Effector CD8-positive, alpha-beta T cell (primary cell): ENCODE measurements around the gene MIAT.
"Not testable (repeated sequence)": the region's sequence is repeated elsewhere in the genome, so short reads cannot be mapped to it uniquely, and the experiment has no call there.

ENCODE experiments used
- DNase-seq: peaks from one replicate; lab custom pipeline; 2025; lab: John Stamatoyannopoulos, UW
- total RNA-seq, 4 experiments: gene quantifications; one replicate each; lab custom pipeline; 2026; lab: John Stamatoyannopoulos, UW

Gene MIAT
- total RNA-seq: 595 to 2,151 (median 1,380) reads per million in 4 experiments

- peak; percentile 45 for DNase-seq
Observed at GRCh38 chr22:26656891-26657851, at the start of gene MIAT. MIAT (plus strand) TSS chr22:26657588.

GRCh38 chr22:26608129-26608528, 49.3 kb upstream of the MIAT start:
- no peak for DNase-seq

GRCh38 chr22:26609287-26609686, 48.1 kb upstream of the MIAT start:
- DNase-seq: no peak

- no peak for DNase-seq
Observed at GRCh38 chr22:26610072-26610958, 47.1 kb upstream of the MIAT start.

- DNase-seq: no peak
Observed at GRCh38 chr22:26610996-26611395, 46.4 kb upstream of the MIAT start.

- no peak for DNase-seq
Observed at GRCh38 chr22:26612652-26613051, 44.7 kb upstream of the MIAT start.

- DNase-seq: not testable (repeated sequence)
Observed at GRCh38 chr22:26613753-26614152, 43.6 kb upstream of the MIAT start.

GRCh38 chr22:26614322-26614721, 43.1 kb upstream of the MIAT start:
- DNase-seq: no peak

GRCh38 chr22:26615149-26615548, 42.2 kb upstream of the MIAT start:
- no peak for DNase-seq

- no peak for DNase-seq
Observed at GRCh38 chr22:26615830-26616435, 41.5 kb upstream of the MIAT start.

GRCh38 chr22:26616650-26617049, 40.7 kb upstream of the MIAT start:
- DNase-seq: no peak

GRCh38 chr22:26617271-26618199, 39.9 kb upstream of the MIAT start, which contains the start of gene CRYBB1:
CRYBB1 (minus strand) TSS chr22:26618027; CDS start chr22:26616319, 1,708 bp downstream.
- DNase-seq: no peak

- no peak for DNase-seq
Observed at GRCh38 chr22:26618455-26618854, 38.9 kb upstream of the MIAT start.

- DNase-seq: no peak
Observed at GRCh38 chr22:26619510-26619909, 37.9 kb upstream of the MIAT start.

- DNase-seq: no peak
Observed at GRCh38 chr22:26620197-26620596, 37.2 kb upstream of the MIAT start.

- no peak for DNase-seq
Observed at GRCh38 chr22:26621663-26622062, 35.7 kb upstream of the MIAT start, which contains the start of gene CRYBA4. CRYBA4 (plus strand) TSS chr22:26621963; CDS start chr22:26622597, 634 bp downstream.

GRCh38 chr22:26623984-26624383, 33.4 kb upstream of the MIAT start:
- no peak for DNase-seq

- DNase-seq: no peak
Observed at GRCh38 chr22:26624803-26625202, 32.6 kb upstream of the MIAT start.

- no peak for DNase-seq
Observed at GRCh38 chr22:26629988-26630761, 27.2 kb upstream of the MIAT start.

- DNase-seq: no peak
Observed at GRCh38 chr22:26631282-26631681, 26.1 kb upstream of the MIAT start.
